ENCODE results near the gene RGS12.

RGS12 gene

DNA sequence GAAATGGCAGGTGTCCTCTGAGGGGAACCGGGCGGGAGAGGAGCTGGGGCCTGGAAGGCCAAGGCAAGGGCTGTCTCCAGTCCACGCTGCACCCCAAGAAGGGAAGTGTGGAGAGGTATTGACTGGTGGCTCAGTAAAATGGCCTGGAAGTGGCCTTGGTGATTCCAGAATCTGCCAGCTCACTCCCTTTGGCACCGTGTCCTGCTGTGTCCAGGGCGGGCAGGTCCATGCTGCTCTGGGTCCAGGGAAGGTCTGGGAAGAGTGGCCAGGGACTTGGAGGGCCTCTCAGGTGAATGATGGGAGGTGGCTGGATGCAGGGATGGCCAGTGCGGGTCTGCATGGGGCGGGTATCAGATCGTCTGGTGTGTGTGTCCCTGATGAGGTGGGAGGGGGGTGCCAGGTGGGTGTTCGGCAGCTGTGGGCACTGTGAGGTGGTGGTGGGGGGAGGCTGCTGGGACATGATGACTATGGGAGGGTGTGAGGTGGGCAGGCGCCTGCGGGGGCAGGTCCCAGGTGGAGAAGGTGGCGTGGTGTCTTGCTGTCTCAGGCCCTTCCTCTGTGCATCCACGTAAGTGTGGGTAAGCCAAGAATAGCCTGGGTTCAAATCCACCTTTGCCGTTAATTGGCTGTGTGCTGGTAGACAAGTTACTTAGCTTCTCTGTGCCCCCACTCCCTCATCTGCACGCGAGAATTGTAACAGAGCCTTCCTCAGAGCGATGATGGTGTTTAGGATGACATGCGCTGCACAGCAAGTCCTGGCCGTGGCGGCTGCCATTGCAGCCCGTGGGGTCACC lies 17.7 kb downstream of the RGS12 start:
- DNase-seq (ENCODE audit: low spot score), result no peak
- TF ChIP-seq, protein P1, sequence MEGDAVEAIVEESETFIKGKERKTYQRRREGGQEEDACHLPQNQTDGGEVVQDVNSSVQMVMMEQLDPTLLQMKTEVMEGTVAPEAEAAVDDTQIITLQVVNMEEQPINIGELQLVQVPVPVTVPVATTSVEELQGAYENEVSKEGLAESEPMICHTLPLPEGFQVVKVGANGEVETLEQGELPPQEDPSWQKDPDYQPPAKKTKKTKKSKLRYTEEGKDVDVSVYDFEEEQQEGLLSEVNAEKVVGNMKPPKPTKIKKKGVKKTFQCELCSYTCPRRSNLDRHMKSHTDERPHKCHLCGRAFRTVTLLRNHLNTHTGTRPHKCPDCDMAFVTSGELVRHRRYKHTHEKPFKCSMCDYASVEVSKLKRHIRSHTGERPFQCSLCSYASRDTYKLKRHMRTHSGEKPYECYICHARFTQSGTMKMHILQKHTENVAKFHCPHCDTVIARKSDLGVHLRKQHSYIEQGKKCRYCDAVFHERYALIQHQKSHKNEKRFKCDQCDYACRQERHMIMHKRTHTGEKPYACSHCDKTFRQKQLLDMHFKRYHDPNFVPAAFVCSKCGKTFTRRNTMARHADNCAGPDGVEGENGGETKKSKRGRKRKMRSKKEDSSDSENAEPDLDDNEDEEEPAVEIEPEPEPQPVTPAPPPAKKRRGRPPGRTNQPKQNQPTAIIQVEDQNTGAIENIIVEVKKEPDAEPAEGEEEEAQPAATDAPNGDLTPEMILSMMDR (IDR thresholded peaks at IDR 0.05), result no peak
- no peak overlapping the region for H3K27ac ChIP-seq
- no peak overlapping the region for H3K4me3 ChIP-seq

DNA sequence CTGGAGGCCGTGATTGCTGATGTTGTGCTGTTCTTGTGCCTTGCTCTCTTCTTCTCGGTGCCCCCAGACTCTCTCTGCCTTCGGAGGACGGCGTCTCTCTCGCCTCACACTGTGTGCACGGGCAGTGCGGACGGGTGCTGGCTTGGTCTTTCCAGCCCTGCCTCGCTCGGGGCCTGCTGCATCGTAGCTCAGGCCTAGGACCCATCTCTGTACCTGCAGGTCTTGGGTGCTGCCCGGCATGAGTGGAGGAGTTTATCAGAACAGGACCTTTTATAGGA lies 18.2 kb downstream of the RGS12 start:
- TF ChIP-seq, protein P1 (IDR thresholded peaks at IDR 0.05), result no peak
- Histone ChIP-seq H3K27ac (no peak overlapping the region), H3K4me3 (no peak overlapping the region)
- peak; percentile 59 for DNase-seq (ENCODE audit: low spot score)

DNA sequence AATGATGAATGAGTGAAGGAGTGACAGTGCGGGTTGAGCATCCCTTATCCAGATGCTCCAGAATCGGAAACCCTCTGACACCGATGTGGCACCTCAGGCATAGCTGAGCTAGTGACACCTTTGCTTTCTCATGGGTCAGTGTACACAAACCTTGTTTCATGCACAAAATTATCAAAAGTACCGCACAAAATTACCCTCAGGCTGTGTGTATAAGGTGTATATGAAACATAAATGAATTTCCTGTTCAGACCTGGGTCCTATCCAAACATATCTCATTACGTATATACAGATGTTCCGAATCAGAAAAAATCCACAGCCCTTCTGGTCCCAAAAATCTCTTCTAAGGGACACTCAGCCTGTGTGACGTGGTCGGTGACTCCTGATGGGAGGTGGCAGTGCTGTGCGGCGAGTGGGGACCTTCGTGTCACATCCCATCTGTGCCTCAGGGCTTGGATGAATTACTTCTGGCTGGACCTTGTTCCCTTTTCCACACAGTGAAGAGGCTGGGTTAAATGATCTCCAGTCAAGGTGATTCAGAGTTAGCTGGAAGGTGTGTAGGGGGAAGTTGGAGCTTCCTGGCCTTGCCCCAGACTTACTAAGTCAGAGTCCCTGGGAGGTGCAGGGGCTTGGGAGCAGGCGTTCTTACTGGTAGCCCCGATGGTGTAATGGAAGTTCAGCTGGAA lies 18.8 kb downstream of the RGS12 start:
- TF ChIP-seq, protein P1 (IDR thresholded peaks at IDR 0.05), result no peak
- Histone ChIP-seq H3K4me3 (no peak overlapping the region), H3K27ac (no peak overlapping the region)
- peak; percentile 63 for DNase-seq (ENCODE audit: low spot score)

DNA sequence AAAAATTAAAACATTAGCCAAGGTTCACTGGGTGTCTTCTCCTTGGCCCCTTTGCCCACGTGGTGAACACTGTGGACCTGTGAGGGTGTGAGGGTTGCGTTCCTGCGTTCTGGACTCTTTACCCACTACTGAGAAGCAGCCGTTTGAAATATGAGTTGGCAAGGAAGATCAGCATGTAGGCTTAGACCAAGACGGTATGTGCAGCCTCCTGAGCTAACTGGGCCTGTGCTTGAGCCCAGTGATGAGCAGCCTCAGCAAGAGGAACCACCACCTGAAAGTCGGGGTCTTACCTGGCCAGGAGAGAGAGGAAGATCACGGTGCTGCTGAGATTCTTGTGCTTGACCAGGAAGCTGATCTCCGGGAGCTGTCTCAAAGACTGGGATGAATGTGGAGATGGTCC lies 19.5 kb downstream of the RGS12 start:
- H3K27ac ChIP-seq, result no peak overlapping the region
- DNase-seq (ENCODE audit: low spot score), result no peak
- TF ChIP-seq, protein P1 (IDR thresholded peaks at IDR 0.05), result no peak
- no peak overlapping the region for H3K4me3 ChIP-seq

DNA sequence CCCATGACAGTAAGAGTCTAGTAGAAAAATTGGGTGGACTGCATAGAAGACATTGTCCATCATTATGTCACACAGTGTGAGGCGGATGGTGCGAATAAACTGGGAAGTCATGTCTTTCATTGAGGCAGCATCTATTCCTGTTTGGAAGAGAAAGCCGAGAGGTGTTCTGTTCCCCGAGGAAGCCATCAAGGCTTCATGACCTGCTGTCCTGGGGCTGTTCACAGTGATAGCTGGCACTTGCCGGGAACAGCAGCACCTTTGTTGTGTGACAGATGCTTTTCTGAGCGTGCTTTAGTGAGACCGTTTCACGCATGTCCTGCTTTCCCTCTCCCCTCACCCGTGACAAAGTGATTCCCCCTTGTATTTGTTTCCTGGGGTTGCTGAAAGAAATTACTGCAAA lies 20.3 kb downstream of the RGS12 start:
- H3K27ac ChIP-seq, result no peak overlapping the region
- TF ChIP-seq, protein P1 (IDR thresholded peaks at IDR 0.05), result no peak
- peak; percentile 24 for DNase-seq (ENCODE audit: low spot score)
- H3K4me3 ChIP-seq, result no peak overlapping the region

DNA sequence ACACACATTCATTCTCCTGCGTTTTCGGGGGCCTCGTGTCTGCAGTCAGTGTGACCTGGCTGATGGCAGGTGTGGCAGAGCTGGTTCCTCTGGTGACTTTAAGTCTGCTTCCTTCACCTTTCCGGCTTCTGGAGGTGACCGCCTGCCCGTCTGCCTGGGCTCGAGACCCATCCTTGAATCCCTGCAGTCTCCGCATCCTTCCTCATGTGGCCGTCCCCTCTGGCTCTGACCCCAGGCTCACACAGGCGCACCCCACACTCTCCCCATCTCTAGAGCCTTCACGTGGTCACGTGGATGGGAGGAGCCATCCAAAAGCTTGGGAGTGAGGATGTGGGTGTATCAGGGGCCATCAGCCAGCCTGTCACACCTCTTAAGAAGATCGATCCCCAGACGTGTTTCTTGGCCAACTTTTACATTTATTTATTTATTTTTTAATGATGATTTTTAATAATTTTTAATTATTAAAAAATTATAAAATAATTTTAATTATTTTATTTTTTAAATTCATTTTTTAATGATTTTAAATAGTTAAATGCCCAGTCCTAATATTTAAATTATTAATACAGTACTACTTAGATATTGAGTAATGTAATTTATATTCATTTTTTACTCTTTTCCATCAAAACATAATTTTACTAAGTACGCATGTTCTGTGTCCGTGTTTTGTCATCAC lies 20.9 kb downstream of the RGS12 start:
- DNase-seq (ENCODE audit: low spot score), result peak; percentile 43
- no peak overlapping the region for H3K27ac ChIP-seq
- TF ChIP-seq, protein P1 (IDR thresholded peaks at IDR 0.05), result no peak
- no peak overlapping the region for H3K4me3 ChIP-seq
